Fibroblast of skin of left quadriceps (primary cell): ENCODE measurements around the gene RXRB.

Source experiments
- DNase-seq, 2 experiments: peaks; one replicate each; pipeline ENCODE4 v3.0.0-alpha.2; 2013; ENCODE audit warnings: low read depth in 2 of 2

RXRB gene

DNA sequence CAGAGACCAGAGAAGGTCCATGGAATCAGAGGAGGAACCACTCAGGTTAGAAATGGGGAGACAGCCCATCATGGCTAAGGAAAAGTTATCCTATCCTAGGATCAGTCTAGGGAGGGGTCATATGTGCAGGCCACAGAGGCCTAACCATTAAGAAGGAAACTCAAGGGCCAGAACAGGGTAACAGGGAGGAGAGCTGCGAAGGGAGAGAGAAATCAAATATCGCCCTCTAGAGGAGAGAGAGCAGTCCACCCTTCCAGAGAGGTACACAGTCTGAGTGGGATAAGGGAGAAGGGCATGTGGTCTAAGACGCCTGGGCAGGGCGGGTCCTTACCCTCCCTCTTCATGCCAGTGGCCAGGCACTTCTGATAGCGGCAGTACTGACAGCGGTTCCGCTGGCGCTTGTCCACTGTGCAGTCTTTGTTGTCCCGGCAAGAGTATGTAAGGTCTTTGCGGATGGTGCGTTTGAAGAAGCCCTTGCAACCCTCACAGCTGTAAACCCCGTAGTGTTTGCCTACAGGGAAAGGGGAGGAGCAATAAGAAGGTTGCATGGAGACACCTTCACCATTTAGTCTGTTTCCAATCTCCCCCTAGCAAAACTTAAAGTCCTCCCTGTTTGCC, 2.9 kb downstream of the RXRB start:
- no peak for DNase-seq

GRCh38 chr6:33195304-33196165, 4.9 kb downstream of the RXRB start:
- DNase-seq = no peak

- DNase-seq = no peak
Measured at GRCh38 chr6:33194431-33194979, 6.0 kb downstream of the RXRB start.

- DNase-seq = no peak
Measured at GRCh38 chr6:33193619-33194018, 6.8 kb downstream of the RXRB start.

- DNase-seq = no peak
Measured at GRCh38 chr6:33192671-33193602, 7.5 kb downstream of the RXRB start.

- no peak for DNase-seq
Measured at GRCh38 chr6:33192105-33192646, 8.3 kb downstream of the RXRB start, which contains the start of gene COL11A2. COL11A2 (minus strand) TSS chr6:33192467; CDS start chr6:33192240, 227 bp downstream.

GRCh38 chr6:33191383-33192104, 8.9 kb downstream of the RXRB start:
- no peak for DNase-seq

- no peak for DNase-seq
Measured at GRCh38 chr6:33190504-33191107, 9.9 kb downstream of the RXRB start.

- no peak for DNase-seq
Measured at GRCh38 chr6:33189625-33190448, 10.6 kb downstream of the RXRB start.

DNA sequence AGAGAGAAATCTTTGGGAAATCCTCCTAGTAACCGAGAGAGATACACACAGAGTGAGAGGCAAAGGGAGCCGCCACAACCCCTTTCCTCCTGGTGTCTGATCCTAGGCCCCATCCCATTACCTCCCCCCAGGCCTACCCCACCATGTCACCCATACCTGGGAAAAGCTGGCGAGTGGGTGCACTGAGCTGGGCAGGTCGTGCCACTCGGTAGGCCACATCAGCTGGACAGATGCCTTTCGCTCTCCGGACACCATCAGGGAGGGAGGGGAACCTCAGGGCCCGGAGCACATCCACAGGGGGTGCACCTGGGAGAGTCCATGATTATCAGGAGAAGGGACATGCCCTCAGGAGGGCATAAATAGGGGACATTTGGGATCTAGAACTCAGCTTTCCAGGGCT, 11.3 kb downstream of the RXRB start:
- DNase-seq = no peak

DNA sequence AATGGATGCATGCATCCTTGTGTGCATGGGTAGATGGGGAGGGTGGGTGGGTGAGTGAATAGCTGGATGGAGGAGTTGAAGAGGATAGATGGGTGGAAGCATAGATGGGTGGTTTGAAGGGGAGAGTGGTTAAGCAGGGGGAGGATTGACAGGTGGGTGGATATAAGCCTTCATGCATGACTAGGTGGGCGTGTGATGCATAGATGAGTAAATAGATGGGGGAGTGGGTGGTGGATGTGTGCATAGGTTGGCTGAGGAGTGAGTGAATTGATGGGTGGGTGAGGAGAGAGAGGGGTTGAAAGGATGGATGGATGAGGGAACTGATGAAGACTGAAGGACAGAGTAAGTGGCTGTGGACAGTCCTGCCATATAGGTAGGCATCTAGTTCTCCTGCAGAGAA, 12.7 kb downstream of the RXRB start:
- no peak for DNase-seq

- no peak for DNase-seq
Measured at GRCh38 chr6:33185654-33186187, 14.7 kb downstream of the RXRB start.

DNA sequence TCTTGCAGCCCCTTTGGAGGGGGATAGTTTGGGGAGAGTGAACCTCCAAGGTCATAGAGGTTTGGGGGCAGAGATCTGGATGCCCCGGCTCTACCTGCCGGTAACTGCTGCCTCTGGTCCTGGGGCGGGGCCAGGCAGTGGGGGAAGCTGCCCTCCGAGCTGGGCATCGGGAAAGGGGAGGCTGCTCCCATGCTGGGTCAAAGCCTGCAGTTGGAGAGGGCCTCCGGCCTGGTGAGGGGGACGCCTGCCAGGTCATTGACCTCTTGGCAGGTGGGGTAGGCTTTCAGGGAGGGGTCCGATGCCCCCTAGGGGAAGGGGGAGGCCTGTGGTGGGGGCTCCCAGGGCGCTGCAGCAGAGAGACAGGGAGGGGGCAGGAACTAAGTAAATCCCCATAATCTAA, 15.3 kb downstream of the RXRB start:
- no peak for DNase-seq

DNA sequence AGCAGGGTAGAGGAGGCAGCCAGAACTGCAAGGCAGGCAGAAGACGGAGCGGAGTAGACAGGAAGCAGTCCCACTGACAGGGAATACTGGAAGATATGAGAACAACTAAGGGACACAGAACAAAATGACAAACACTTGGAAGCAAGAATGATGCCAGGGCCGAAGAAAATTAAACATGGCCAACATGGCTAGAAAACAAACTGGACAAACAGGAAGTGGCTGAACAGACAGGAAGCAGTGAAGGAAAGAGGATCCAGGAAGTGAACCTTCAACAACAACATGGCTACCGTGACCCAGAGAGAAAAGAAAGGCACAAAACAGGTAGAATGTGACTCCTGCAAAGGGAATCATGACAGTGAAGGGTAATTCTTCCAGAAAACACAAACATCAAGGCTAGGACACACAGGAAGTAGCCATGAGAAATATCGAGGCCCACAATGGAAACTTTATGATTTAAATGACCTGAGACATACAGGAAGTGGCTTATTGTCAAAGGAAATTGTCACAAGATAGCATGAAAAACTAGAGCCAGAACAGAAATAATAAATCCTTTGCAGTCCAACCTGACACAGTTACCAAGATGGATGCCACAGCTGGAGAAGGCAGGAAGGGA, 17.3 kb downstream of the RXRB start:
- DNase-seq = no peak

DNA sequence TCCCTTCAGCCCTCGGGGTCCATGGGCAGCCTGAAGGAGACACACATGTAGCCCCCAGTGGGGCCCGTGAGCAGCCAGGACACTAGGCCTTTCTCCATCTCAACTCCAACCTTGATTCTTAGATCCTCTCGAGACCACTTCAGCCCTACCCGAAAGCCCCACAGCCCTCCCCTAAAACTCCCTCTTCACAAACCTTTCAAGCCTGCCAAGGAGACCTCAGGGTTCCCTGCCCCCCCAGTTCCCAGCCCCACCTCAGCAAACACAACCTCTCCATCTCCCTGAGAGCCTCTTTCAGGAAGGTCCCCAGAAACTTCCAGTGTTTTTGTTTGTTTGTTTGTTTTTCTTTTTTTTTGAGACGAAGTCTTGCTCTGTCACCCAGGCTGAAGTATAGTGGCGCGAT, 19.3 kb downstream of the RXRB start:
- no peak for DNase-seq

- DNase-seq = no peak
Measured at GRCh38 chr6:33178755-33179475, 21.6 kb downstream of the RXRB start.

GRCh38 chr6:33177552-33178446, 22.7 kb downstream of the RXRB start:
- DNase-seq = no peak
